HFF-Myc (cell line): ENCODE measurements around the gene IAH1.
A peak's percentile ranks its signal among the peaks of the same experiment; 100 is the strongest.

ENCODE experiments used
- DNase-seq: peaks from one replicate; pipeline ENCODE4 v3.0.0-alpha.2; 2011; ENCODE audit warnings: low read depth; ENCODE audit errors: extremely low read depth
- H3K4me3 ChIP-seq: replicated peaks from 2 replicates; pipeline ENCODE4 v1.5.1; 2011; ENCODE audit warnings: low read depth, mild to moderate bottlenecking, control low read depth, low read length
- CTCF ChIP-seq: IDR thresholded peaks from 2 replicates; pipeline ENCODE4 v1.5.1; 2012; ENCODE audit warnings: mild to moderate bottlenecking, low read depth, low read length, control low read depth; ENCODE audit errors: missing control alignments

The IAH1 gene

GRCh38 chr2:9474361-9475057, at the start of gene IAH1:
TSS of gene IAH1 (plus strand) at chr2:9474551. CDS start at chr2:9474567, 16 bp downstream.
- DNase-seq = no peak
- no peak for TF ChIP-seq CTCF

DNA sequence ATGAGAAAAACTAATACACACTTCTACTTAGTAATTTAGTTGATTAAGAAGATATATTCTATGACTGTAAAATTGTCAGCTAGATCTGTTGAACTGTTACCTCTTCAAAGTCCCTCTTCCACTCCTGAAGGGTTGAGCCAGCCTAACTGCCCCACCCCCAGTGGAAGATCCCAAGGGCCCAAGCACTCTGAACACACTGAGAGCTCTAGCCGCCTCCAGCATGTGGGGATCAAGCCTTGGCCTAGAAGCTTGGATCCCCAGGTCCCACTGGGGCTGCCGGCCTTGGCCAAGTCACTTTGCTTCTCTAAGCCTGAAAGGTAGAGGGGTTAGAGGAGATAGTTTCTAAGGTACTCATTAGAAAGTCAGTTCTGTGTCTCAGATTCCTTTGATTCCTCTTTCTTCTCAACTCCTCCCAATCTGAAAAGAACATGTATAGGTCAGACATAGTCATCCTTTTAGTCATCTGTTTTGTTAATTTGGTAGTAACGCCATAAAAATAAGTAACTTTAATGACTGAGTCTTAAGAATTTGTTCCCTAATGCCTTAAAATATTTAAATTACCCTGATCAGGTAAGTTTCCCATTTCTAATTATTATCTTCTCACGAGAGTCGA, 45.3 kb upstream of the IAH1 start:
- DNase-seq = no peak
- no peak overlapping the region for H3K4me3 ChIP-seq
- TF ChIP-seq CTCF = no peak

More at GRCh38 chr2:9474361-9475057, at the start of gene IAH1:
- H3K4me3 ChIP-seq = peak within 1 kb of the TSS; percentile 71

- DNase-seq = no peak
- H3K4me3 ChIP-seq = no peak overlapping the region
- no peak for TF ChIP-seq CTCF
Measured at GRCh38 chr2:9430316-9431293, 43.7 kb upstream of the IAH1 start.

- H3K4me3 ChIP-seq = no peak overlapping the region
- TF ChIP-seq CTCF = no peak
- no peak for DNase-seq
Measured at GRCh38 chr2:9434489-9434888, 39.9 kb upstream of the IAH1 start.

DNA sequence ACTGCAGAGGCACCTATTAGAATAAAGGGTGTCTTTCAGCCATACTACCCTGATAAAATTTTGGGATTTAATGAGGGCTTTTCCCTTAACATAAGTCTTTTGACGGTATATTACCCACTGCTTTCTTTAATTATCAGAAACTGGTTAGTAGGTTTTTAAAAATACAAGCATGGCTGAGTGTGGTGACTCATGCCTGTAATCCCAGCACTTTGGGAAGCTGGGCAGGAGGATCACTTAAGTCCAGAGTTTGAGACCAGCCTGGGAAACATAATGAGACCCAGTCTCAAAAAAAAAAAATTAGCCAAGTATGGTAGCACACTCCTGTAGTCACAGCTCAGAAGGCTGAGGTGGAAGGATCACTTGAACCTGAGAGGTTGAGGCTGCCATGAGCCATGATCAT, 34.8 kb upstream of the IAH1 start:
- H3K4me3 ChIP-seq = no peak overlapping the region
- DNase-seq = no peak
- no peak for TF ChIP-seq CTCF

- H3K4me3 ChIP-seq = no peak overlapping the region
- DNase-seq = no peak
- no peak for TF ChIP-seq CTCF
Measured at GRCh38 chr2:9440058-9440727, 34.2 kb upstream of the IAH1 start.
